Ishikawa (cell line): ENCODE results near the gene COL27A1.

ENCODE experiments used
- CEBPB ChIP-seq: IDR thresholded peaks from 2 replicates; pipeline ENCODE4 v1.6.1; 2012
- CREB1 ChIP-seq: IDR thresholded peaks from 2 replicates; pipeline ENCODE4 v1.6.1; 2012; ENCODE audit warnings: low read depth
- EGR1 ChIP-seq: IDR thresholded peaks from 2 replicates; pipeline ENCODE4 v1.6.1; 2012
- EP300 ChIP-seq: IDR thresholded peaks from 2 replicates; pipeline ENCODE4 v1.6.1; 2012; ENCODE audit warnings: borderline replicate concordance
- FOXM1 ChIP-seq: IDR thresholded peaks from 2 replicates; pipeline ENCODE4 v1.6.1; 2012; ENCODE audit warnings: low read depth, borderline replicate concordance
- RAD21 ChIP-seq: IDR thresholded peaks from 2 replicates; pipeline ENCODE4 v1.6.1; 2012; ENCODE audit warnings: low read depth
- TAF1 ChIP-seq: IDR thresholded peaks from 2 replicates; pipeline ENCODE4 v1.6.1; 2012; ENCODE audit warnings: low read depth, mild to moderate bottlenecking
- YY1 ChIP-seq: IDR thresholded peaks from 2 replicates; pipeline ENCODE4 v1.6.1; 2012; ENCODE audit warnings: low read depth
- ZBTB7A ChIP-seq: IDR thresholded peaks from 2 replicates; pipeline ENCODE4 v1.6.1; 2012; ENCODE audit warnings: low read depth
- TF ChIP-seq, protein P1 (sequence below): IDR thresholded peaks from 2 replicates; pipeline ENCODE4 v1.6.1; 2012; ENCODE audit warnings: low read depth, mild to moderate bottlenecking
- TF ChIP-seq, protein P2 (sequence below): IDR thresholded peaks from 2 replicates; pipeline ENCODE4 v1.6.1; 2012

DNA sequence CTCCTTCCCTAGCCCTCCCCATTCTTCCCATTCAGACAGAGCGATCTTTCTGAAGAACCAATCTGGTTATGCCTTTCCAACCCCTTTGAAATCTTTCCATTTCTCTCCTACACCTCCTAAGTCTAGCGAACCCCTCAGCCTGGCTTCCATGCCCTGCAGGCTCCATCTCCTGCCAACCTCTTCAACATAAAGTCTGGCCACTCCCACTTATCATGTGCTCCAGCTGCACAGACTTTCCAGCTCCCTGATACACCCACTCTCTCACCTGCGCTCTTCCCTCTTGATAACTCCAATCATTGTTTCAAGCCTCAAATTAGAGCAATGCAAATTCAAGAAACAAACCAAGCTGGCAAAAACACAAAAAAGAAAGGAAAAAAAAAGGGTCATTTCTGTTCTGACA lies 163.8 kb downstream of the COL27A1 start:
- no peak for TF ChIP-seq RAD21
- no peak for TF ChIP-seq EP300
- TF ChIP-seq EGR1: no peak
- TF ChIP-seq, protein P1, sequence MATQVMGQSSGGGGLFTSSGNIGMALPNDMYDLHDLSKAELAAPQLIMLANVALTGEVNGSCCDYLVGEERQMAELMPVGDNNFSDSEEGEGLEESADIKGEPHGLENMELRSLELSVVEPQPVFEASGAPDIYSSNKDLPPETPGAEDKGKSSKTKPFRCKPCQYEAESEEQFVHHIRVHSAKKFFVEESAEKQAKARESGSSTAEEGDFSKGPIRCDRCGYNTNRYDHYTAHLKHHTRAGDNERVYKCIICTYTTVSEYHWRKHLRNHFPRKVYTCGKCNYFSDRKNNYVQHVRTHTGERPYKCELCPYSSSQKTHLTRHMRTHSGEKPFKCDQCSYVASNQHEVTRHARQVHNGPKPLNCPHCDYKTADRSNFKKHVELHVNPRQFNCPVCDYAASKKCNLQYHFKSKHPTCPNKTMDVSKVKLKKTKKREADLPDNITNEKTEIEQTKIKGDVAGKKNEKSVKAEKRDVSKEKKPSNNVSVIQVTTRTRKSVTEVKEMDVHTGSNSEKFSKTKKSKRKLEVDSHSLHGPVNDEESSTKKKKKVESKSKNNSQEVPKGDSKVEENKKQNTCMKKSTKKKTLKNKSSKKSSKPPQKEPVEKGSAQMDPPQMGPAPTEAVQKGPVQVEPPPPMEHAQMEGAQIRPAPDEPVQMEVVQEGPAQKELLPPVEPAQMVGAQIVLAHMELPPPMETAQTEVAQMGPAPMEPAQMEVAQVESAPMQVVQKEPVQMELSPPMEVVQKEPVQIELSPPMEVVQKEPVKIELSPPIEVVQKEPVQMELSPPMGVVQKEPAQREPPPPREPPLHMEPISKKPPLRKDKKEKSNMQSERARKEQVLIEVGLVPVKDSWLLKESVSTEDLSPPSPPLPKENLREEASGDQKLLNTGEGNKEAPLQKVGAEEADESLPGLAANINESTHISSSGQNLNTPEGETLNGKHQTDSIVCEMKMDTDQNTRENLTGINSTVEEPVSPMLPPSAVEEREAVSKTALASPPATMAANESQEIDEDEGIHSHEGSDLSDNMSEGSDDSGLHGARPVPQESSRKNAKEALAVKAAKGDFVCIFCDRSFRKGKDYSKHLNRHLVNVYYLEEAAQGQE: no peak
- TF ChIP-seq TAF1: no peak
- TF ChIP-seq, protein P2, sequence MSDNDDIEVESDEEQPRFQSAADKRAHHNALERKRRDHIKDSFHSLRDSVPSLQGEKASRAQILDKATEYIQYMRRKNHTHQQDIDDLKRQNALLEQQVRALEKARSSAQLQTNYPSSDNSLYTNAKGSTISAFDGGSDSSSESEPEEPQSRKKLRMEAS: no peak
- no peak for TF ChIP-seq YY1
- no peak for TF ChIP-seq CREB1
- TF ChIP-seq ZBTB7A: no peak
- no peak for TF ChIP-seq CEBPB
- TF ChIP-seq FOXM1: no peak
